K562 (cell line): ENCODE measurements around the gene TGFB1I1. TPM values are rescaled to one million over a fixed set of nuclear protein-coding genes. Genes with fewer than 3 reads are reported as not detected.

Source experiments
- ADNP ChIP-seq: fragments of 200-800 bp; sonication (Bioruptor generic); IDR thresholded peaks from 2 replicates; pipeline ENCODE4 v1.6.1; 2016; ENCODE audit warnings: missing genetic modification characterization, missing compliant biosample characterization
- CUX1 ChIP-seq: fragments of 200-800 bp; sonication (Bioruptor generic); IDR thresholded peaks from 2 replicates; pipeline ENCODE4 v1.6.1; 2016; ENCODE audit warnings: missing genetic modification characterization, missing compliant biosample characterization
- DLX4 ChIP-seq: fragments of 250-450 bp; sonication (Bioruptor Pico); IDR thresholded peaks from 2 replicates; pipeline ENCODE4 v1.6.1; 2021; ENCODE audit warnings: mild to moderate bottlenecking
- E2F6 ChIP-seq, 2 experiments: IDR thresholded peaks; 2 replicates each; pipeline ENCODE4 v1.6.1; 2011; ENCODE audit warnings: borderline replicate concordance in 1 of 2, control low read depth in 1 of 2, low read depth in 1 of 2, low read length in 1 of 2, mild to moderate bottlenecking in 1 of 2, mixed read lengths in 1 of 2, moderate library complexity in 1 of 2; ENCODE audit not compliant: insufficient read depth in 1 of 2, insufficient read length in 1 of 2, poor library complexity in 1 of 2, severe bottlenecking in 1 of 2; ENCODE audit errors: extremely low read depth in 1 of 2
- ELF4 ChIP-seq: fragments of 450-650 bp; formaldehyde crosslinking; IDR thresholded peaks from 2 replicates; pipeline ENCODE4 v1.4.0; 2022; ENCODE audit warnings: missing genetic modification characterization
- EZH2 ChIP-seq: IDR thresholded peaks from 2 replicates; pipeline ENCODE4 v1.6.1; 2012; ENCODE audit warnings: low read depth, mild to moderate bottlenecking, inconsistent platforms, low read length, borderline replicate concordance
- MAFK ChIP-seq: IDR thresholded peaks from 2 replicates; pipeline ENCODE4 v1.6.1; 2011; ENCODE audit warnings: low read length, improper control_type of control experiment
- NKRF ChIP-seq: fragments of 450-650 bp; IDR thresholded peaks from 2 replicates; pipeline ENCODE4 v1.6.1; 2016; ENCODE audit warnings: borderline replicate concordance
- NR1H2 ChIP-seq: sonication (generic); formaldehyde crosslinking; IDR thresholded peaks from 2 replicates; pipeline ENCODE4 v1.4.0; 2020; ENCODE audit warnings: mild to moderate bottlenecking, missing genetic modification reagents
- NRF1 ChIP-seq, 2 experiments: fragments of 450-650 bp; IDR thresholded peaks in 1 of 2; conservative IDR thresholded peaks in 1 of 2; 2 replicates each; pipeline ENCODE4 v1.6.1; 2014; ENCODE audit warnings: mild to moderate bottlenecking in 2 of 2
- RBM17 ChIP-seq: fragments of 200-400 bp; formaldehyde crosslinking; IDR thresholded peaks from 2 replicates; pipeline ENCODE4 v1.6.1; 2017; ENCODE audit warnings: low read depth, mild to moderate bottlenecking, low read length, borderline replicate concordance
- SETDB1 ChIP-seq: IDR thresholded peaks from one replicate; pipeline ENCODE4 v1.6.1; 2012; ENCODE audit warnings: low read length, control low read depth, inconsistent platforms
- SRSF7 ChIP-seq: fragments of 200-400 bp; formaldehyde crosslinking; optimal IDR thresholded peaks from 2 replicates; pipeline ENCODE3; 2017; ENCODE audit warnings: mild to moderate bottlenecking, low read depth, low read length
- TFAP4 ChIP-seq: sonication (generic); formaldehyde crosslinking; IDR thresholded peaks from 2 replicates; pipeline ENCODE4 v1.8.0; 2022; ENCODE audit warnings: missing genetic modification reagents, mild to moderate bottlenecking, moderate library complexity, borderline replicate concordance
- XRCC4 ChIP-seq: IDR thresholded peaks from one replicate; pipeline ENCODE4 v1.6.1; 2011; ENCODE audit not compliant: insufficient read depth, insufficient read length; ENCODE audit errors: extremely low read depth
- ZC3H8 ChIP-seq: fragments of 450-650 bp; IDR thresholded peaks from 2 replicates; pipeline ENCODE4 v1.6.1; 2017
- ZNF436 ChIP-seq: fragments of 250-450, 450-650 bp; sonication (Bioruptor Pico); formaldehyde crosslinking; IDR thresholded peaks from 2 replicates; pipeline ENCODE4 v1.7.0; 2020; ENCODE audit warnings: mild to moderate bottlenecking
- polyA plus RNA-seq, 8 experiments: library from polyadenylated mRNA; depleted of rRNA in 4 of 8; stranded (reverse) in 5 of 8; unstranded in 3 of 8; fragments of >200 nt; fragmentation: Nextera tagmentation in 2 of 8; fragmentation: Illumina TruSeq in 1 of 8; extraction: Ambion mirVana in 2 of 8; extraction: Trizol in 1 of 8; gene quantifications; 2 replicates each; pipeline versions ENCODE4 v1.2.1 to v1.2.3, GENCODE V29; 2011 to 2014; ENCODE audit warnings: inconsistent platforms in 1 of 8, missing spikeins in 1 of 8
- total RNA-seq, 7 experiments: library from RNA; depleted of rRNA in 6 of 7; stranded (reverse); fragments of >200 nt in 6 of 7; fragmentation: Illumina TruSeq in 2 of 7; extraction: Trizol in 2 of 7; gene quantifications; 2 replicates each; pipeline versions ENCODE4 v1.2.1 to v1.2.3, GENCODE V29; 2011 to 2021; ENCODE audit warnings: low replicate concordance in 1 of 7

TGFB1I1 gene
- total and polyA plus RNA-seq, 9 of the 15 experiments (the other 6 are each of a cell fraction or from before 2014, with no cell fraction given): 0.04 to 0.91 (median 0.19) TPM

GRCh38 chr16:31458073-31458843, 13.7 kb upstream of the TGFB1I1 start (continued):
- TF ChIP-seq CUX1 (CRISPR knock-in tag) (no peak), E2F6 (IDR thresholded peaks at IDR 0.05; ENCODE audit: borderline replicate concordance in 1 of 2, extremely low read depth in 1 of 2, insufficient read depth in 1 of 2, insufficient read length in 1 of 2, low read depth in 1 of 2, low read length in 1 of 2, poor library complexity in 1 of 2, severe bottlenecking in 1 of 2) (peak in 1 of 2 experiments; percentile 51), MAFK (no peak), XRCC4 (no peak), NKRF (peak; percentile 38; the same call in 1 of the 2 replicates), TFAP4 (CRISPR knock-in tag) (peak; percentile 66; the same call in 1 of the 2 replicates), NRF1 (conservative IDR thresholded peaks at IDR 0.05 in 1 of 2, IDR thresholded peaks at IDR 0.05 in 1 of 2) (peak; percentile 49 to 67; a peak in 3 of 4 replicates), SRSF7 (no peak), NR1H2 (CRISPR knock-in tag) (no peak), EZH2 (no peak), ELF4 (CRISPR knock-in tag) (0 out of 2 replicates have a peak, but pooled peaks have one; percentile 9), DLX4 (CRISPR knock-in tag) (no peak), ZC3H8 (no peak), ADNP (tag) (no peak), RBM17 (no peak), SETDB1 (no peak), ZNF436 (no peak)
